Esophagus squamous epithelium (tissue), 4 donors: ENCODE data around the gene ATP10A.

ENCODE experiments used
- CTCF ChIP-seq, 6 experiments: fragments of 450-650 bp in 4 of 6; fragments of 200-600 bp in 2 of 6; sonication (generic) in 2 of 6; IDR thresholded peaks; one replicate each; pipeline ENCODE4 v1.5.1; 2016 to 2019; ENCODE audit warnings: antibody characterized with exemption in 6 of 6, mild to moderate bottlenecking in 4 of 6, moderate library complexity in 4 of 6
- POLR2A ChIP-seq, 4 donors: fragments of 450-650 bp; IDR thresholded peaks; one replicate each; pipeline ENCODE4 v1.6.1; 2017; ENCODE audit warnings: antibody characterized with exemption in 4 of 4, mild to moderate bottlenecking in 4 of 4, moderate library complexity in 3 of 4

GRCh38 chr15:25903024-25903581 is 40.0 kb upstream of the ATP10A start:
- no peak for TF ChIP-seq CTCF (IDR thresholded peaks at IDR 0.05)
- no peak for TF ChIP-seq POLR2A (IDR thresholded peaks at IDR 0.05)
